ENCODE measurements around the gene OR2G2. TPM values are rescaled to one million over a fixed set of nuclear protein-coding genes. Genes with fewer than 3 reads are reported as not detected.
A peak's percentile ranks its signal among the peaks of the same experiment; 100 is the strongest.

OR2G2 gene
- polyA plus RNA-seq, 3 donors, result not detected

DNA sequence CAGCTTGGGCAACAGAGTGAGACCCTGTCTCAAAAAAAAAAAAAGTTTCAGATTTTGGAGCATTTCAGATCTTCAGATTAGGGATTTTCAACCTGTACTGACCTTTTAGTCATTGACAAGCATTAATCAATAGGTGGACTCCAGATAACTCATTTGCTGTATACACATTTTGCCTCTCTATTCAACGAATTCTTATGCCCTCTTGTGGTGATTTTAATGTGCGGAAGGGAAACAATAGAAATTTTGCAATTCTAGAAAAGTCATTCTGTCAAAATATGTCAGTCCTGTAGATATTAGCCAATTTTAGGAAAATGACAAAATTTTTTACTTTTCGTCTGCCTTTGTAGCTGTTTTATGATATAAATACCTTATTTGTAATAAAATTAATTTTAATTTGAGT, 11.6 kb upstream of the OR2G2 start:
- no peaks in the 10 kb centered on the region for H3K9me3 ChIP-seq (replicated peaks in 1 of 2; ENCODE audit: control insufficient read depth in 1 of 2, insufficient read depth in 1 of 2, low read length in 2 of 2)
- H3K27ac ChIP-seq (ENCODE audit: low read depth in 1 of 2, low read length in 2 of 2), result no peak overlapping the region
- DNase-seq, result peak; percentile 3 to 50 (median 17)
- no peaks in the 10 kb centered on the region for H3K36me3 Mint-ChIP-seq
- H3K4me3 Mint-ChIP-seq, result no peak overlapping the region
- intact Hi-C loops (cut with micrococcal nuclease), result loop anchor here in 1 of 2 donors (2.0 to 10.0 kb wide), 2 partner anchors 204 to 372 kb away; no protein-coding TSS in a partner anchor
- H4K20me1 ChIP-seq (ENCODE audit: insufficient read depth, low read length), result no peaks in the 10 kb centered on the region
- no peak overlapping the region for H3K4me3 ChIP-seq (replicated peaks in 1 of 3; ENCODE audit: low read depth in 2 of 3, low read length in 3 of 3)
- no peaks in the 10 kb centered on the region for H3K79me2 ChIP-seq (ENCODE audit: insufficient read depth, low read length)
- H3K4me2 ChIP-seq (replicated peaks; ENCODE audit: extremely low read depth, low read length, poor library complexity, severe bottlenecking), result no peak overlapping the region
- H2AFZ ChIP-seq (ENCODE audit: insufficient read depth, low read depth, low read length, poor library complexity, severe bottlenecking), result no peak overlapping the region
- H3K36me3 ChIP-seq (replicated peaks in 1 of 2; ENCODE audit: control insufficient read depth in 1 of 2, insufficient read depth in 2 of 2, low read length in 2 of 2), result no peaks in the 10 kb centered on the region
- no CpG with 5 or more reads among the region's 3 CpGs for WGBS (ENCODE audit: insufficient coverage)
- peaks cover 5% of the 10 kb centered on the region for H3K4me1 Mint-ChIP-seq
- H3K27me3 Mint-ChIP-seq (ENCODE audit: low read depth in 3 of 3), result peaks cover 0 to 8% (median 2%) of the 10 kb centered on the region in 3 donors
- no peak overlapping the region for H3K9ac ChIP-seq (ENCODE audit: insufficient read depth, low read length, poor library complexity, severe bottlenecking)
- H3K9me3 Mint-ChIP-seq, result peaks cover 0 to 3% (median 0%) of the 10 kb centered on the region in 7 donors
- no peaks in the 10 kb centered on the region for H3K4me1 ChIP-seq (ENCODE audit: control insufficient read depth in 1 of 2, insufficient read depth in 2 of 2, low read length in 2 of 2)
- TF ChIP-seq, protein P1, sequence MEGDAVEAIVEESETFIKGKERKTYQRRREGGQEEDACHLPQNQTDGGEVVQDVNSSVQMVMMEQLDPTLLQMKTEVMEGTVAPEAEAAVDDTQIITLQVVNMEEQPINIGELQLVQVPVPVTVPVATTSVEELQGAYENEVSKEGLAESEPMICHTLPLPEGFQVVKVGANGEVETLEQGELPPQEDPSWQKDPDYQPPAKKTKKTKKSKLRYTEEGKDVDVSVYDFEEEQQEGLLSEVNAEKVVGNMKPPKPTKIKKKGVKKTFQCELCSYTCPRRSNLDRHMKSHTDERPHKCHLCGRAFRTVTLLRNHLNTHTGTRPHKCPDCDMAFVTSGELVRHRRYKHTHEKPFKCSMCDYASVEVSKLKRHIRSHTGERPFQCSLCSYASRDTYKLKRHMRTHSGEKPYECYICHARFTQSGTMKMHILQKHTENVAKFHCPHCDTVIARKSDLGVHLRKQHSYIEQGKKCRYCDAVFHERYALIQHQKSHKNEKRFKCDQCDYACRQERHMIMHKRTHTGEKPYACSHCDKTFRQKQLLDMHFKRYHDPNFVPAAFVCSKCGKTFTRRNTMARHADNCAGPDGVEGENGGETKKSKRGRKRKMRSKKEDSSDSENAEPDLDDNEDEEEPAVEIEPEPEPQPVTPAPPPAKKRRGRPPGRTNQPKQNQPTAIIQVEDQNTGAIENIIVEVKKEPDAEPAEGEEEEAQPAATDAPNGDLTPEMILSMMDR (IDR thresholded peaks at IDR 0.05), result peak; percentile 70
- H3K27me3 ChIP-seq (ENCODE audit: control insufficient read depth in 2 of 2, insufficient read depth in 2 of 2, low read length in 2 of 2), result no peaks in the 10 kb centered on the region
- no peak overlapping the region for H3K27ac Mint-ChIP-seq

DNA sequence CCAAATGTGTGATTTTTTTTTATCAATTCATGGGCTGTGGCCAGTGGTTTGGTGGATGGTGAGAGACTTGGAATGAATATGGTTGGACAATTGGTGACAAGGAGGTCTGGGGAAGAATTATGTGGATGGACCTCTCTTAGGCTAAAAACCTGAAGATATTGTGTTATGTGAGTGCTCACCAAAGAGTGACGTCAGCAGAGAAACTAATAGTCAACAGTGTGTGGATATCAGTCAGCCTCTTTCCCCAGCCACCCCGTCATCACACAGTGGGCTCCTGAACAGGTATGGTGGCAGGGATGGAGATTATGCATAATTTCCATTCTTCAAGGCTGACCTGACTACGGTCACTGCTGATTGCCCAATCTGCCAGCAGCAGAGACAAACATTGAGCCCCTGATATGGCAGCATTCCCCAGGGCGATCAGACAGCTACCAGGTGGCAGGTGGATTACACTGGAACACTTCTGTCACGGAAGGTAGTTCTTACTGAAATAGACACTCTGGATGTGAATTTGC, 9.2 kb upstream of the OR2G2 start:
- no peak overlapping the region for H3K27ac Mint-ChIP-seq
- H3K27me3 ChIP-seq (ENCODE audit: control insufficient read depth in 2 of 2, insufficient read depth in 2 of 2, low read length in 2 of 2), result no peaks in the 10 kb centered on the region
- intact Hi-C loops (cut with micrococcal nuclease), result loop anchor here in 1 of 2 donors (10.0 kb wide), 1 partner anchor 374 kb away; no protein-coding TSS in a partner anchor
- no peaks in the 10 kb centered on the region for H3K4me1 ChIP-seq (ENCODE audit: control insufficient read depth in 1 of 2, insufficient read depth in 2 of 2, low read length in 2 of 2)
- no peak overlapping the region for H3K4me3 ChIP-seq (replicated peaks in 1 of 3; ENCODE audit: low read depth in 2 of 3, low read length in 3 of 3)
- no peaks in the 10 kb centered on the region for H3K79me2 ChIP-seq (ENCODE audit: insufficient read depth, low read length)
- H3K9ac ChIP-seq (ENCODE audit: insufficient read depth, low read length, poor library complexity, severe bottlenecking), result no peak overlapping the region
- DNase-seq, result no peak
- H3K4me1 Mint-ChIP-seq, result peaks cover 3% of the 10 kb centered on the region
- H3K9me3 ChIP-seq (replicated peaks in 1 of 2; ENCODE audit: control insufficient read depth in 1 of 2, insufficient read depth in 1 of 2, low read length in 2 of 2), result no peaks in the 10 kb centered on the region
- H3K27me3 Mint-ChIP-seq (ENCODE audit: low read depth in 3 of 3), result peaks cover 0 to 7% (median 2%) of the 10 kb centered on the region in 3 donors
- H3K4me2 ChIP-seq (replicated peaks; ENCODE audit: extremely low read depth, low read length, poor library complexity, severe bottlenecking), result no peak overlapping the region
- TF ChIP-seq, protein P1 (IDR thresholded peaks at IDR 0.05), result no peak
- no peaks in the 10 kb centered on the region for H3K36me3 ChIP-seq (replicated peaks in 1 of 2; ENCODE audit: control insufficient read depth in 1 of 2, insufficient read depth in 2 of 2, low read length in 2 of 2)
- H3K9me3 Mint-ChIP-seq, result no peaks in the 10 kb centered on the region
- no peak overlapping the region for H2AFZ ChIP-seq (ENCODE audit: insufficient read depth, low read depth, low read length, poor library complexity, severe bottlenecking)
- WGBS (ENCODE audit: insufficient coverage), result 98% methylated on average over 3 of the region's 5 CpGs
- no peak overlapping the region for H3K27ac ChIP-seq (ENCODE audit: low read depth in 1 of 2, low read length in 2 of 2)
- no peak overlapping the region for H3K4me3 Mint-ChIP-seq
- H4K20me1 ChIP-seq (ENCODE audit: insufficient read depth, low read length), result no peaks in the 10 kb centered on the region
- no peaks in the 10 kb centered on the region for H3K36me3 Mint-ChIP-seq

All from CD14-positive monocyte (primary cell).